Retinal pigment epithelial cell (primary cell): ENCODE measurements around the gene LAMTOR5.
"Not testable (repeated sequence)": the region's sequence is repeated elsewhere in the genome, so short reads cannot be mapped to it uniquely, and the experiment has no call there.

Experiments
- DNase-seq: peaks from one replicate; pipeline ENCODE4 v3.0.0-alpha.2; 2010; ENCODE audit warnings: low read depth
- H3K4me3 ChIP-seq: 2 replicates; pipeline ENCODE4 v1.5.1; 2011; ENCODE audit warnings: mild to moderate bottlenecking, low read length, control low read depth, moderate library complexity
- TF ChIP-seq, protein P1 (sequence below): conservative IDR thresholded peaks from 2 replicates; pipeline ENCODE4 v1.5.1; 2011; ENCODE audit warnings: low read depth, low read length, control low read depth, inconsistent platforms

LAMTOR5 gene

DNA sequence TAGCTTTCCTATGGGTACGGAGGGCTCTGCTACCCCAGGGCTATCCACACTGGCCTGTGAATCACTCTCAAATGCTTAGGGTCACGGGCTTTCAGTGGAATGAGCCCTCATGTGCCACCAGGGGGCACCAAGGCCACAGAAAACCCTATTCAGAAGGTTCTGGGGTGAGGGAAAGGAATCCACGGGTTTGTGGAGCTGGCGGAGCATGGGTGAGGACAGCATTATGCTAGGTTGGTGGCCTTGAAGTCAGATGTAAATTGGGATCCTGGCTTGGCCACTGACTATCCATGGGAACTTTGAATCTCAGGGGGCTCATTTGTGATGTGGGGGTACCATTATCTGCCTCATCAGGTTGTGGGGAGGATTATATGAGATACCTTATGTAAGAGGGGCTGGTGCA, 5.1 kb upstream of the LAMTOR5 start:
- no peak overlapping the region for H3K4me3 ChIP-seq
- DNase-seq: no peak
- TF ChIP-seq, protein P1, sequence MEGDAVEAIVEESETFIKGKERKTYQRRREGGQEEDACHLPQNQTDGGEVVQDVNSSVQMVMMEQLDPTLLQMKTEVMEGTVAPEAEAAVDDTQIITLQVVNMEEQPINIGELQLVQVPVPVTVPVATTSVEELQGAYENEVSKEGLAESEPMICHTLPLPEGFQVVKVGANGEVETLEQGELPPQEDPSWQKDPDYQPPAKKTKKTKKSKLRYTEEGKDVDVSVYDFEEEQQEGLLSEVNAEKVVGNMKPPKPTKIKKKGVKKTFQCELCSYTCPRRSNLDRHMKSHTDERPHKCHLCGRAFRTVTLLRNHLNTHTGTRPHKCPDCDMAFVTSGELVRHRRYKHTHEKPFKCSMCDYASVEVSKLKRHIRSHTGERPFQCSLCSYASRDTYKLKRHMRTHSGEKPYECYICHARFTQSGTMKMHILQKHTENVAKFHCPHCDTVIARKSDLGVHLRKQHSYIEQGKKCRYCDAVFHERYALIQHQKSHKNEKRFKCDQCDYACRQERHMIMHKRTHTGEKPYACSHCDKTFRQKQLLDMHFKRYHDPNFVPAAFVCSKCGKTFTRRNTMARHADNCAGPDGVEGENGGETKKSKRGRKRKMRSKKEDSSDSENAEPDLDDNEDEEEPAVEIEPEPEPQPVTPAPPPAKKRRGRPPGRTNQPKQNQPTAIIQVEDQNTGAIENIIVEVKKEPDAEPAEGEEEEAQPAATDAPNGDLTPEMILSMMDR: peak; percentile 91

GRCh38 chr1:110411173-110411735, 3.8 kb upstream of the LAMTOR5 start:
- H3K4me3 ChIP-seq: no peak overlapping the region
- TF ChIP-seq, protein P1: no peak
- no peak for DNase-seq

- TF ChIP-seq, protein P1: no peak
- H3K4me3 ChIP-seq: no peak overlapping the region
- no peak for DNase-seq
These were observed 1.8 kb upstream of the LAMTOR5 start for GRCh38 chr1:110409316-110409715.

DNA sequence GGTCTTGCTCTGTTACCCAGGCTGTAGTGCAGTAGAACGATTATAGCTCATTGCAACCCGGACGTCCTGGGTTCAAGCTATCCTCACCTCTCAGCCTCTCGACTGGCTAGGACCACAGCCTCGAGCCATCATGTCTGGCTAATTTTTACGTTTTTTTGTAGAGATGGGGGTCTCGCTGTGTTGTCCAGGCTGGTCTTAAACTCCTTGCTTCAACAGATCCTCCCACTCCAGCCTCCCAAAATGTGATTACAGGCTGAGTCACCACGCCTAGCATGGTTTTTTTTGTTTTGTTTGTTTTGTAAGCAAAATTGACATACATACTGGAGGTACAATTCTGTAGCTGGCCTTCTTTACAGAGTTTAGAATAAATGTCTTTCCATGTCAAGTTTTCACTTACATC, 994 bp upstream of the LAMTOR5 start:
- TF ChIP-seq, protein P1: no peak
- H3K4me3 ChIP-seq: peak overlapping the region; percentile 96
- no peak for DNase-seq

DNA sequence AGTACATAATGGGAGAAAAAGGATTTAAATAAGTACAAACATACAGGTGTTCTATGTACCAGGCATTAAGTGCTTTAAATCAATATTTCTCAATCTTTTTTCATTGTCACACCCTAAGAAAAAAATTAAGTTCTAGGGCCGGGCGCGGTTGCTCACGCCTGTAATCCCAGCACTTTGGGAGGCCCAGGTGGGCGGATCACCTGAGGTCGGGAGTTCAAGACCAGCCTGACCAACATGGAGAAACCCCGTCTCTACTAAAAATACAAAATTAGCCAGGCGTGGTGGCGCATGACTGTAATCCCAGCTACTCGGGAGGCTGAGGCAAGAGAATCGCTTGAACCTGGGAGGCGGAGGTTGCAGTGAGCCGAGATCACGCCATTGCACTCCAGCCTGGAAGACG, 1.1 kb downstream of the LAMTOR5 start:
- H3K4me3 ChIP-seq: peak overlapping the region; percentile 96
- not testable (repeated sequence) for DNase-seq

DNA sequence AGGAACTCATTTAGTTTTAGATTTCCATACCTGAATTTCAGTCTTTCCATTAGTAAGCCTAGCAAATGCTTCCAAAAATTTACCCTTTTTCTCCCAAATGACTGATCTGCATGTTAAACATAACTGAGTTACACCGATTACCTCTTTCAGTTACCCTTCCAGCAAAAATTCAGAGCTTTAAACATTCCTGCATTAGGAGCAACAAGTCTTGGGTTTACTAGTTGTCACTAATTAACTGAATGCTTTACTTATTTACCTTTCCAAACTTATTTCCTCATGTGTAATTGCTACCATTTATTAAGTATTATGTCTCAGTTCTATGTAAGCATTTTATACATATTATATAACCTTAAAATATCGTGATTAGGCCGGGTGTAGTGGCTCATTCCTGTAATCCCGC, 3.1 kb downstream of the LAMTOR5 start:
- DNase-seq: no peak
- H3K4me3 ChIP-seq: no peak overlapping the region
- TF ChIP-seq, protein P1: no peak

- no peak for DNase-seq
- H3K4me3 ChIP-seq: no peak overlapping the region
- TF ChIP-seq, protein P1: no peak
These were observed 3.7 kb downstream of the LAMTOR5 start for GRCh38 chr1:110403805-110404204.

GRCh38 chr1:110396259-110396958, 11.1 kb downstream of the LAMTOR5 start:
- not testable (repeated sequence) for H3K4me3 ChIP-seq, DNase-seq
